HG03469 (cell line): ENCODE measurements around the gene ROBO3.

Source experiments
- ATAC-seq: cut with Tn5 transposase; IDR thresholded peaks from one replicate; pipeline ENCODE4 v1.9.1; 2021; ENCODE audit warnings: mild to moderate bottlenecking, moderate library complexity, moderate number of reproducible peaks; ENCODE audit not compliant: unreplicated experiment

Gene ROBO3, protein sequence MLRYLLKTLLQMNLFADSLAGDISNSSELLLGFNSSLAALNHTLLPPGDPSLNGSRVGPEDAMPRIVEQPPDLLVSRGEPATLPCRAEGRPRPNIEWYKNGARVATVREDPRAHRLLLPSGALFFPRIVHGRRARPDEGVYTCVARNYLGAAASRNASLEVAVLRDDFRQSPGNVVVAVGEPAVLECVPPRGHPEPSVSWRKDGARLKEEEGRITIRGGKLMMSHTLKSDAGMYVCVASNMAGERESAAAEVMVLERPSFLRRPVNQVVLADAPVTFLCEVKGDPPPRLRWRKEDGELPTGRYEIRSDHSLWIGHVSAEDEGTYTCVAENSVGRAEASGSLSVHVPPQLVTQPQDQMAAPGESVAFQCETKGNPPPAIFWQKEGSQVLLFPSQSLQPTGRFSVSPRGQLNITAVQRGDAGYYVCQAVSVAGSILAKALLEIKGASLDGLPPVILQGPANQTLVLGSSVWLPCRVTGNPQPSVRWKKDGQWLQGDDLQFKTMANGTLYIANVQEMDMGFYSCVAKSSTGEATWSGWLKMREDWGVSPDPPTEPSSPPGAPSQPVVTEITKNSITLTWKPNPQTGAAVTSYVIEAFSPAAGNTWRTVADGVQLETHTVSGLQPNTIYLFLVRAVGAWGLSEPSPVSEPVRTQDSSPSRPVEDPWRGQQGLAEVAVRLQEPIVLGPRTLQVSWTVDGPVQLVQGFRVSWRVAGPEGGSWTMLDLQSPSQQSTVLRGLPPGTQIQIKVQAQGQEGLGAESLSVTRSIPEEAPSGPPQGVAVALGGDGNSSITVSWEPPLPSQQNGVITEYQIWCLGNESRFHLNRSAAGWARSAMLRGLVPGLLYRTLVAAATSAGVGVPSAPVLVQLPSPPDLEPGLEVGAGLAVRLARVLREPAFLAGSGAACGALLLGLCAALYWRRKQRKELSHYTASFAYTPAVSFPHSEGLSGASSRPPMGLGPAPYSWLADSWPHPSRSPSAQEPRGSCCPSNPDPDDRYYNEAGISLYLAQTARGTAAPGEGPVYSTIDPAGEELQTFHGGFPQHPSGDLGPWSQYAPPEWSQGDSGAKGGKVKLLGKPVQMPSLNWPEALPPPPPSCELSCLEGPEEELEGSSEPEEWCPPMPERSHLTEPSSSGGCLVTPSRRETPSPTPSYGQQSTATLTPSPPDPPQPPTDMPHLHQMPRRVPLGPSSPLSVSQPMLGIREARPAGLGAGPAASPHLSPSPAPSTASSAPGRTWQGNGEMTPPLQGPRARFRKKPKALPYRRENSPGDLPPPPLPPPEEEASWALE (N-terminal part only)

GRCh38 chr11:124865181-124865901, at the start of gene ROBO3:
Gene ROBO3 (plus strand): TSS chr11:124865432. CDS start chr11:124865578, 146 bp downstream.
- no peak for ATAC-seq

DNA sequence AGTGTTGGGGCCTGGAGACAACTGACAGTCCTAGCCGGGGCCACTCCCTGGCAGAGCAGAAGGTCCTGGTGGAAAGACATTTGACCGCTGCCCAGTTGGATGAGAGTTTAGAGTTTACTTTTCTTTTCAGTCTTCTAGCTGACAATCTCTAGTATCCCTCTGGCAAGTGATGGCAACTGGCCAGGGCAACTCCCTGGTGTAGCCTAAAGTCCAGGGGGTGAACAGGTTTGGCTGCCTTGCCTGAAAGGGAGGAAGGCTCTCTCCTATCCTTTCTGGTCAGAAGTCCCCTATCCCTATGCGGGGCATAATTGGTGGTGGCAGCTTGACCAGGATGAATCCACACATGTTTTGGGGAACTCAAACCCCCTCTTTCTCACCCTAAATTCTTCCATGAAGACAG, 48.2 kb upstream of the ROBO3 start:
- no peak for ATAC-seq

- no peak for ATAC-seq
These were observed 43.1 kb upstream of the ROBO3 start for GRCh38 chr11:124821995-124822730.

DNA sequence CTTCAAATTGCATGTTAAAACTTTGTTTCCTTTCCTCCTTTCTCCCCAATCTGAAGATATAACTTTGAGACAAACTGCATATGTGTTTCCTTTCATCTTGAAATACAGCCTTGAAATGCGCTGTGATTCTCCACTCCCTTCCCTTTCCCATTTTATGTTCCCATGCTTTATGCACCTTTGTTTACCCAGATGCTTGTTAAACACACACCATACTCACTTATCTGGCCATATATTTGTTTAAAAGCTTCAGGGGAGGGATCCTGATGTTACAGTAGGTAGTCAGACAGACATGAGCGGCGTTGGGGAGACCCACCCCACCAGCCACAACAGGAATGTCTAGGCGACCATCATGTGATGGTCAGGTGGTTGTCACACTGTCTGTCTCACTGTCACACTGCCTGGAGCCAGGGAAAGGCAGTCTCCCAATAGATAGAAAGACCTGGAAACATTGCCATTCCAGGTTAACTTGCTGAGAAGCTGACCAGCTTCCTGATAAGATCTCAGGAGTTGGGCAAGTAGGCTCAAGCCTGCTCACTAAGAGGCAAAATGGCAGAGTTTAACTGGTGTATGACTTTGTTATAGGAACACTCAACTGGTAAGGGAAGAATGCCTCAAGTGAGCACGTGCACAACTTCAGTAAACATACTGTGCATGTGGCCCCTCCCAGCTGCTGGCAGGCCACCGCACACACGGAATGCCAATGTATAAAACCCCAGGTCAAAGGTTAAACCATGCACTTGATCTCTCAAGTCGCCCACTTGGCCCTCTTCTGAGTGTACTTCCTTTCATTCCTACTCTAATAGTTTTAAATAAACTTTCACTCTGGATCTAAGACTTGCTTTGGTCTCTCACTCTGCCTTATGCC, 41.5 kb upstream of the ROBO3 start:
- no peak for ATAC-seq

- ATAC-seq, result no peak
These were observed 39.4 kb upstream of the ROBO3 start for GRCh38 chr11:124825876-124826275.

GRCh38 chr11:124829986-124830385, 35.2 kb upstream of the ROBO3 start:
- no peak for ATAC-seq

GRCh38 chr11:124830749-124831148, 34.5 kb upstream of the ROBO3 start:
- no peak for ATAC-seq

- ATAC-seq, result no peak
These were observed 33.3 kb upstream of the ROBO3 start for GRCh38 chr11:124831897-124832296.

- ATAC-seq, result no peak
These were observed 32.7 kb upstream of the ROBO3 start for GRCh38 chr11:124832571-124832970.

DNA sequence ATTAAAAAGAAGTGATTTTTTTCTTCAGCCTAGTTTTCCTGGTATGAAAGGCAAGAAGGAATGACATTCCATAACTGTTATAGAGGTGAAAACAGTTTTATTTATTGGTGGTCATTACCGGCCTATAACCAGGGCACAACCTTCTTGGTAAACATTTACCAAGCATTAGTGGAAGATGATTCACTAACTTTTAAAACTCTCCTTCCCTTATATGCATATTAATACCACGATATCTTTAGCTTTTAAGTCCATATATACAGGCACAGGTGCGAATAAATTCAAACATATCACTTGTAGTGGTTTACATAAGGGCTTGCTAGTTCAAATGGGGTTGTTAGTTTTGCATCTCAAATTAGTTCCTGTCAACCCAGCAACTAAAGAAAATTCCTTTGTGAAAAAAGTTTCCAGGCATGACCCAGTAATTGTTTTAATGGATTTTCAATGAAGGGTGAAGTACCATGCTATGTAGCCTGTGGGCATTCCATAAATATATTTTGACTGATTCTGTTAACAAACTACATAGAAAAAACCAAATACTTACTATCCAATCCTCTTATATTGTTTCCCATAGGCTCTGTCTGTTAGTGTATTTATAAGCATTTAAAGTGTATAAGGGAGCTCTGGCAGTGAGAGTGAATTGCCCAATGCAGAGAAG, 30.6 kb upstream of the ROBO3 start:
- no peak for ATAC-seq

- no peak for ATAC-seq
These were observed 29.3 kb upstream of the ROBO3 start for GRCh38 chr11:124835918-124836317.

GRCh38 chr11:124837491-124837856, 27.8 kb upstream of the ROBO3 start:
- no peak for ATAC-seq

DNA sequence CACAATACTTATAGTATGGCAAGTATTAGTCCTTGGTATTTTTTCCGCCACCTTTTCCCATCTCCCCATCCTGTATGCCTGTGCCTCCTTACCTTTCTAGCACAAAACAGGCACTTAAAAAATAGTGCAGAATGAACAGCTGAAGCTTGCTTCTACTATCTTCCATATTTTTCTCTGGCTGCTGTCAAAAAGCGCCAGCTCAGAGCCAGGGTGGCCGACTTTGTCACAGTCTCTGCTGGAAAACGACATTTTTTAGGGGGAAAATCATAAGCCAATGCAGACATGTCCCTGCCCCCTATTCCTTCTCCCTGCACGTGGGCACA, 26.5 kb upstream of the ROBO3 start:
- no peak for ATAC-seq

DNA sequence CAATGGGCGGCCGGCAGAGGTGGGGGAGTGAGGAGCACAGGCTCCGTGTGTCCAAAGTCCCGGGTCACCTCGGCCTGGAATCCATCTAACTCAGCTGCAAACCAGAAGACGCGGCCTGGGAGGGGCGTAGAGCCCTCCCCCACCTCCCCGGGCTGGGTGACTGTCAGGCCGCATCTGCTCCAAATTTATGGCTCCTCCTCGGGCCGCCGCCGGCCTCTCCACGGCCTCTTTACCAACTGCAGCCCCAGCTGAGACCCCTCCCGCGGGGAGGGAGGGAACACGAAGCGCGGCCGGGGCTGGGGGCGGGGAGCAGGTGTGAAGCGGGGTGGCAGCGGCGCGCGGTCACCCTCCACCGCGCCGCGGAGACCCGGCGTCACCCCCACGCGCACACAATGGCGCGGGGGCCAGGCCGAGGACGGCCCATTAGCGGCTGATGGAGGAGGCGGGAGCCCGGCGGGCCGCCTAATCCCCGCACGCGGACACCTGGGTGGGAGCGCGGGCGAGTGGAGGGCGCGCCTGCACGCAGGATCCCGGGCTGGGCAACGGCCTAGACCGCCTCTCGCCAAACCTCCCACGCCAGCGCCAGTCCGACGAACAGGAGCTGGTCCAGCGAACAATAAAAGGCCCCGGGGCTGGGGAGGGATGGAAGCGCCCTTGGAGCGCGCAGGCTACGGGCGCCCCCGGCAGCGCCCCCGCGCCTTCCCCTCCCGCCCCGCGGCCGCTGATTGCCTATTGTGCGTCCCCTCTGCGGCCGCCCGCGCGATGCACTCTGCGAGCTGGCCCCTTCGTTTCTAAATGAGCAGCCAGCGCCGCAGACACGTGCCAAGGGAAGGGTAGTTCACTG, 25.9 kb upstream of the ROBO3 start:
- ATAC-seq, result no peak

- no peak for ATAC-seq
These were observed 25.1 kb upstream of the ROBO3 start for GRCh38 chr11:124839972-124840621.

GRCh38 chr11:124840666-124841065, 24.6 kb upstream of the ROBO3 start:
- no peak for ATAC-seq

- no peak for ATAC-seq
These were observed 24.0 kb upstream of the ROBO3 start for GRCh38 chr11:124841201-124841600.
